ENCODE measurements around the gene ANAPC15.

The ANAPC15 gene

DNA sequence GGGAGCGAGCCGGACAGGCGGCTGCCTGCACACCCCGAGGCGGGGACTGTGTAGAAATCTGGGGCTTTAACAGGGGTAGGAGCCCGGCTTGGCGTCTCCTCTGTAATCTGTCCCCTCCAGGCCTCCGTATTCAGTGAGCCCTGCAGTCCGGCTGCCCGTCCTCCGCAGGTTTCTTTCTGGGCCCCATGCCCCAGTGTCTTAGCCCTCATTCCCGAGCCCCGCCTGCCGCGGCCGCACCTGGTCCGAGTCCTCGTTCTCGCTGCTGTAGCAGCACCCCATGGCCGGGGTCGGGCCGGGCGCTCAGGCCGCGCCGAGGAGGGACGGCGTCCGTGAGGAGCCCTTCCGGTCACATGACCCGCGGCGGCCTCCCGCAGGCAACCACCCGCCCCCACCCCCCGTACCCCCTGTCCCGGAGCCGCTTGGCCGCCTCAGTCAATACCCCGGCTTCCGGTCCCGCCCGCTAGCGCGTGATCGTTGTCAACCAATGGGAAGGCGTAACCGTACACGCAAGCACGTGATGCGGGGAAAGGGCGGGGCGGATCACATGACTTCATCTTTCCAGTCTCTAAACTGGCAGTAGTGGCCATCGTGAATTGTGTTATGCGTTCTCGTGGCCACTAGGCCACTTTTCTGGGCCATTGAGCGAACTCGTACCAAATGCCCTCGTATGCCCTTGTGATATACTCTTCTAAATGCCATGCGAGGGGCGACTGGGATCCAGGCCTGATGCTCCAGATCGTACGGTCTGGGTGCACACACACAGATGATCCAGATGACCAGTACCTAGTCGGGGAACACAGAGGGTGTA, 9.3 kb downstream of the ANAPC15 start, which contains the start of gene LAMTOR1 (continued):
- TF ChIP-seq, protein P1, sequence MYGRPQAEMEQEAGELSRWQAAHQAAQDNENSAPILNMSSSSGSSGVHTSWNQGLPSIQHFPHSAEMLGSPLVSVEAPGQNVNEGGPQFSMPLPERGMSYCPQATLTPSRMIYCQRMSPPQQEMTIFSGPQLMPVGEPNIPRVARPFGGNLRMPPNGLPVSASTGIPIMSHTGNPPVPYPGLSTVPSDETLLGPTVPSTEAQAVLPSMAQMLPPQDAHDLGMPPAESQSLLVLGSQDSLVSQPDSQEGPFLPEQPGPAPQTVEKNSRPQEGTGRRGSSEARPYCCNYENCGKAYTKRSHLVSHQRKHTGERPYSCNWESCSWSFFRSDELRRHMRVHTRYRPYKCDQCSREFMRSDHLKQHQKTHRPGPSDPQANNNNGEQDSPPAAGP (tag by site-specific recombination; IDR thresholded peaks at IDR 0.05): no peak; the same call in 1 of the 2 replicates
- TF ChIP-seq ZNF76 (tag by site-specific recombination; IDR thresholded peaks at IDR 0.05; ENCODE audit: borderline replicate concordance, low read depth): 0 out of 2 replicates have a peak, but pooled peaks have one; percentile 22
- TF ChIP-seq, protein P2, sequence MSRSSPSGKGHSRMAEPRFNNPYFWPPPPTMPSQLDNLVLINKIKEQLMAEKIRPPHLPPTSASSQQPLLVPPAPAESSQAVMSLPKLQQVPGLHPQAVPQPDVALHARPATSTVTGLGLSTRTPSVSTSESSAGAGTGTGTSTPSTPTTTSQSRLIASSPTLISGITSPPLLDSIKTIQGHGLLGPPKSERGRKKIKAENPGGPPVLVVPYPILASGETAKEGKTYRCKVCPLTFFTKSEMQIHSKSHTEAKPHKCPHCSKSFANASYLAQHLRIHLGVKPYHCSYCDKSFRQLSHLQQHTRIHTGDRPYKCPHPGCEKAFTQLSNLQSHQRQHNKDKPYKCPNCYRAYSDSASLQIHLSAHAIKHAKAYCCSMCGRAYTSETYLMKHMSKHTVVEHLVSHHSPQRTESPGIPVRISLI (tag by site-specific recombination; IDR thresholded peaks at IDR 0.05): no peak
- peak; percentile 85 for TF ChIP-seq SP2 (tag by site-specific recombination; IDR thresholded peaks at IDR 0.05)
- no peak for TF ChIP-seq ZNF248 (tag by site-specific recombination; IDR thresholded peaks at IDR 0.05)
- no peak for TF ChIP-seq ZNF664 (tag by site-specific recombination; IDR thresholded peaks at IDR 0.05)
- peak; percentile 72 for TF ChIP-seq KLF1 (tag by site-specific recombination; IDR thresholded peaks at IDR 0.05)
- TF ChIP-seq ZNF366 (tag by site-specific recombination; conservative IDR thresholded peaks at IDR 0.05): no peak
- no peak for TF ChIP-seq ZNF239 (tag by site-specific recombination; IDR thresholded peaks at IDR 0.05)
- TF ChIP-seq, protein P3, sequence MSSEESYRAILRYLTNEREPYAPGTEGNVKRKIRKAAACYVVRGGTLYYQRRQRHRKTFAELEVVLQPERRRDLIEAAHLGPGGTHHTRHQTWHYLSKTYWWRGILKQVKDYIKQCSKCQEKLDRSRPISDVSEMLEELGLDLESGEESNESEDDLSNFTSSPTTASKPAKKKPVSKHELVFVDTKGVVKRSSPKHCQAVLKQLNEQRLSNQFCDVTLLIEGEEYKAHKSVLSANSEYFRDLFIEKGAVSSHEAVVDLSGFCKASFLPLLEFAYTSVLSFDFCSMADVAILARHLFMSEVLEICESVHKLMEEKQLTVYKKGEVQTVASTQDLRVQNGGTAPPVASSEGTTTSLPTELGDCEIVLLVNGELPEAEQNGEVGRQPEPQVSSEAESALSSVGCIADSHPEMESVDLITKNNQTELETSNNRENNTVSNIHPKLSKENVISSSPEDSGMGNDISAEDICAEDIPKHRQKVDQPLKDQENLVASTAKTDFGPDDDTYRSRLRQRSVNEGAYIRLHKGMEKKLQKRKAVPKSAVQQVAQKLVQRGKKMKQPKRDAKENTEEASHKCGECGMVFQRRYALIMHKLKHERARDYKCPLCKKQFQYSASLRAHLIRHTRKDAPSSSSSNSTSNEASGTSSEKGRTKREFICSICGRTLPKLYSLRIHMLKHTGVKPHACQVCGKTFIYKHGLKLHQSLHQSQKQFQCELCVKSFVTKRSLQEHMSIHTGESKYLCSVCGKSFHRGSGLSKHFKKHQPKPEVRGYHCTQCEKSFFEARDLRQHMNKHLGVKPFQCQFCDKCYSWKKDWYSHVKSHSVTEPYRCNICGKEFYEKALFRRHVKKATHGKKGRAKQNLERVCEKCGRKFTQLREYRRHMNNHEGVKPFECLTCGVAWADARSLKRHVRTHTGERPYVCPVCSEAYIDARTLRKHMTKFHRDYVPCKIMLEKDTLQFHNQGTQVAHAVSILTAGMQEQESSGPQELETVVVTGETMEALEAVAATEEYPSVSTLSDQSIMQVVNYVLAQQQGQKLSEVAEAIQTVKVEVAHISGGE (tag by site-specific recombination; conservative IDR thresholded peaks at IDR 0.05; ENCODE audit: low read depth): peak; percentile 96
- TF ChIP-seq ZFP69B (tag by site-specific recombination; IDR thresholded peaks at IDR 0.05): no peak
- TF ChIP-seq OSR2 (tag by site-specific recombination; IDR thresholded peaks at IDR 0.05): no peak
- TF ChIP-seq, protein P4, sequence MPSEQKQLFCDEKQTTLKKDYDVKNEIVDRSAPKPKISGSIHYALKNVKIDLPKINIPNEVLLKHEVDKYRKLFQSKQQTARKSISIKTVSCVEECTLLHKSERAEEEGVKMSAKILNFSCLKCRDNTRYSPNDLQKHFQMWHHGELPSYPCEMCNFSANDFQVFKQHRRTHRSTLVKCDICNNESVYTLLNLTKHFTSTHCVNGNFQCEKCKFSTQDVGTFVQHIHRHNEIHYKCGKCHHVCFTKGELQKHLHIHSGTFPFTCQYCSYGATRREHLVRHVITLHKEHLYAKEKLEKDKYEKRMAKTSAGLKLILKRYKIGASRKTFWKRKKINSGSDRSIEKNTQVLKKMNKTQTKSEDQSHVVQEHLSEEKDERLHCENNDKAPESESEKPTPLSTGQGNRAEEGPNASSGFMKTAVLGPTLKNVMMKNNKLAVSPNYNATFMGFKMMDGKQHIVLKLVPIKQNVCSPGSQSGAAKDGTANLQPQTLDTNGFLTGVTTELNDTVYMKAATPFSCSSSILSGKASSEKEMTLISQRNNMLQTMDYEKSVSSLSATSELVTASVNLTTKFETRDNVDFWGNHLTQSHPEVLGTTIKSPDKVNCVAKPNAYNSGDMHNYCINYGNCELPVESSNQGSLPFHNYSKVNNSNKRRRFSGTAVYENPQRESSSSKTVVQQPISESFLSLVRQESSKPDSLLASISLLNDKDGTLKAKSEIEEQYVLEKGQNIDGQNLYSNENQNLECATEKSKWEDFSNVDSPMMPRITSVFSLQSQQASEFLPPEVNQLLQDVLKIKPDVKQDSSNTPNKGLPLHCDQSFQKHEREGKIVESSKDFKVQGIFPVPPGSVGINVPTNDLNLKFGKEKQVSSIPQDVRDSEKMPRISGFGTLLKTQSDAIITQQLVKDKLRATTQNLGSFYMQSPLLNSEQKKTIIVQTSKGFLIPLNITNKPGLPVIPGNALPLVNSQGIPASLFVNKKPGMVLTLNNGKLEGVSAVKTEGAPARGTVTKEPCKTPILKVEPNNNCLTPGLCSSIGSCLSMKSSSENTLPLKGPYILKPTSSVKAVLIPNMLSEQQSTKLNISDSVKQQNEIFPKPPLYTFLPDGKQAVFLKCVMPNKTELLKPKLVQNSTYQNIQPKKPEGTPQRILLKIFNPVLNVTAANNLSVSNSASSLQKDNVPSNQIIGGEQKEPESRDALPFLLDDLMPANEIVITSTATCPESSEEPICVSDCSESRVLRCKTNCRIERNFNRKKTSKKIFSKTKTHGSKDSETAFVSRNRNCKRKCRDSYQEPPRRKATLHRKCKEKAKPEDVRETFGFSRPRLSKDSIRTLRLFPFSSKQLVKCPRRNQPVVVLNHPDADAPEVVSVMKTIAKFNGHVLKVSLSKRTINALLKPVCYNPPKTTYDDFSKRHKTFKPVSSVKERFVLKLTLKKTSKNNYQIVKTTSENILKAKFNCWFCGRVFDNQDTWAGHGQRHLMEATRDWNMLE (tag by site-specific recombination; conservative IDR thresholded peaks at IDR 0.05; ENCODE audit: low read depth): peak; percentile 52; the same call in 1 of the 2 replicates
- TF ChIP-seq, protein P5, sequence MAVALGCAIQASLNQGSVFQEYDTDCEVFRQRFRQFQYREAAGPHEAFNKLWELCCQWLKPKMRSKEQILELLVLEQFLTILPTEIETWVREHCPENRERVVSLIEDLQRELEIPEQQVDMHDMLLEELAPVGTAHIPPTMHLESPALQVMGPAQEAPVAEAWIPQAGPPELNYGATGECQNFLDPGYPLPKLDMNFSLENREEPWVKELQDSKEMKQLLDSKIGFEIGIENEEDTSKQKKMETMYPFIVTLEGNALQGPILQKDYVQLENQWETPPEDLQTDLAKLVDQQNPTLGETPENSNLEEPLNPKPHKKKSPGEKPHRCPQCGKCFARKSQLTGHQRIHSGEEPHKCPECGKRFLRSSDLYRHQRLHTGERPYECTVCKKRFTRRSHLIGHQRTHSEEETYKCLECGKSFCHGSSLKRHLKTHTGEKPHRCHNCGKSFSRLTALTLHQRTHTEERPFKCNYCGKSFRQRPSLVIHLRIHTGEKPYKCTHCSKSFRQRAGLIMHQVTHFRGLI (tag by site-specific recombination; IDR thresholded peaks at IDR 0.05): no peak
- TF ChIP-seq ZNF214 (tag by site-specific recombination; IDR thresholded peaks at IDR 0.05; ENCODE audit: borderline replicate concordance): no peak
- TF ChIP-seq, protein P6, sequence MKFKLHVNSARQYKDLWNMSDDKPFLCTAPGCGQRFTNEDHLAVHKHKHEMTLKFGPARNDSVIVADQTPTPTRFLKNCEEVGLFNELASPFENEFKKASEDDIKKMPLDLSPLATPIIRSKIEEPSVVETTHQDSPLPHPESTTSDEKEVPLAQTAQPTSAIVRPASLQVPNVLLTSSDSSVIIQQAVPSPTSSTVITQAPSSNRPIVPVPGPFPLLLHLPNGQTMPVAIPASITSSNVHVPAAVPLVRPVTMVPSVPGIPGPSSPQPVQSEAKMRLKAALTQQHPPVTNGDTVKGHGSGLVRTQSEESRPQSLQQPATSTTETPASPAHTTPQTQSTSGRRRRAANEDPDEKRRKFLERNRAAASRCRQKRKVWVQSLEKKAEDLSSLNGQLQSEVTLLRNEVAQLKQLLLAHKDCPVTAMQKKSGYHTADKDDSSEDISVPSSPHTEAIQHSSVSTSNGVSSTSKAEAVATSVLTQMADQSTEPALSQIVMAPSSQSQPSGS (tag by site-specific recombination; IDR thresholded peaks at IDR 0.05; ENCODE audit: low read depth): no peak
- no peak for TF ChIP-seq ZNF747 (tag by site-specific recombination; IDR thresholded peaks at IDR 0.05)
- TF ChIP-seq REPIN1 (tag by site-specific recombination; IDR thresholded peaks at IDR 0.05; ENCODE audit: low read depth): no peak
- TF ChIP-seq, protein P7, sequence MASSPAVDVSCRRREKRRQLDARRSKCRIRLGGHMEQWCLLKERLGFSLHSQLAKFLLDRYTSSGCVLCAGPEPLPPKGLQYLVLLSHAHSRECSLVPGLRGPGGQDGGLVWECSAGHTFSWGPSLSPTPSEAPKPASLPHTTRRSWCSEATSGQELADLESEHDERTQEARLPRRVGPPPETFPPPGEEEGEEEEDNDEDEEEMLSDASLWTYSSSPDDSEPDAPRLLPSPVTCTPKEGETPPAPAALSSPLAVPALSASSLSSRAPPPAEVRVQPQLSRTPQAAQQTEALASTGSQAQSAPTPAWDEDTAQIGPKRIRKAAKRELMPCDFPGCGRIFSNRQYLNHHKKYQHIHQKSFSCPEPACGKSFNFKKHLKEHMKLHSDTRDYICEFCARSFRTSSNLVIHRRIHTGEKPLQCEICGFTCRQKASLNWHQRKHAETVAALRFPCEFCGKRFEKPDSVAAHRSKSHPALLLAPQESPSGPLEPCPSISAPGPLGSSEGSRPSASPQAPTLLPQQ (tag by site-specific recombination; IDR thresholded peaks at IDR 0.05): no peak
- peak; percentile 14; the same call in 1 of the 2 replicates for TF ChIP-seq ZNF629 (tag by site-specific recombination; IDR thresholded peaks at IDR 0.05)
- no peak for TF ChIP-seq ZNF677 (tag by site-specific recombination; IDR thresholded peaks at IDR 0.05)
- no peak for TF ChIP-seq GFI1B (tag by site-specific recombination; IDR thresholded peaks at IDR 0.05)
- TF ChIP-seq ZBTB8A (tag by site-specific recombination; IDR thresholded peaks at IDR 0.05): peak; percentile 30; the same call in 1 of the 2 replicates
